Cardiac fibroblast (primary cell): ENCODE results near the gene MYOZ2.
A peak's percentile ranks its signal among the peaks of the same experiment; 100 is the strongest.
"Not testable (repeated sequence)": the region's sequence is repeated elsewhere in the genome, so short reads cannot be mapped to it uniquely, and the experiment has no call there.

Source experiments
- DNase-seq, 2 donors: peaks; one replicate each; pipeline versions ENCODE4 v3.0.0 to v3.0.0-alpha.2; 2010; ENCODE audit warnings: low read depth in 2 of 2
- H3K4me3 ChIP-seq, 2 donors: replicated peaks in 1 of 2; 1 replicate in 1 of 2; 2 replicates in 1 of 2; pipeline ENCODE4 v1.5.1; 2011; ENCODE audit warnings: low read depth in 2 of 2, low read length in 2 of 2, mild to moderate bottlenecking in 2 of 2, moderate library complexity in 1 of 2
- CTCF ChIP-seq: IDR thresholded peaks from one replicate; pipeline ENCODE4 v1.5.1; 2011; ENCODE audit warnings: low read depth, mild to moderate bottlenecking, low read length, inconsistent platforms

The MYOZ2 gene

GRCh38 chr4:119138046-119138445 is 2.4 kb downstream of the MYOZ2 start:
- DNase-seq: peak; percentile 41 to 76
- TF ChIP-seq CTCF: no peak
- H3K4me3 ChIP-seq: no peak overlapping the region

- H3K4me3 ChIP-seq: no peak overlapping the region
Measured at GRCh38 chr4:119139311-119139710, 3.7 kb downstream of the MYOZ2 start.

GRCh38 chr4:119139822-119140252 is 4.2 kb downstream of the MYOZ2 start:
- DNase-seq: no peak
- no peak for TF ChIP-seq CTCF
- H3K4me3 ChIP-seq: no peak overlapping the region

More at GRCh38 chr4:119139311-119139710, 3.7 kb downstream of the MYOZ2 start:
- DNase-seq: peak in 1 of 2 donors; percentile 51
- TF ChIP-seq CTCF: no peak

GRCh38 chr4:119141283-119141682 is 5.7 kb downstream of the MYOZ2 start:
- DNase-seq, H3K4me3 ChIP-seq: not testable (repeated sequence)

GRCh38 chr4:119142833-119143232 is 7.2 kb downstream of the MYOZ2 start:
- no peak for TF ChIP-seq CTCF
- DNase-seq: no peak
- no peak overlapping the region for H3K4me3 ChIP-seq

GRCh38 chr4:119143341-119143740 is 7.7 kb downstream of the MYOZ2 start:
- not testable (repeated sequence) for DNase-seq, H3K4me3 ChIP-seq

- H3K4me3 ChIP-seq: no peak overlapping the region
- no peak for DNase-seq
- no peak for TF ChIP-seq CTCF
Measured at GRCh38 chr4:119149110-119149509, 13.5 kb downstream of the MYOZ2 start.

- H3K4me3 ChIP-seq: no peak overlapping the region
- no peak for TF ChIP-seq CTCF
- DNase-seq: peak in 1 of 2 donors; percentile 51
Measured at GRCh38 chr4:119151161-119151560, 15.5 kb downstream of the MYOZ2 start.
